Measurements from ENCODE around the gene KCNK17. TPM values are rescaled to one million over a fixed set of nuclear protein-coding genes. Genes with fewer than 3 reads are reported as not detected.

The KCNK17 gene
- total RNA-seq, 1 experiment from 2014 or later: not detected

GRCh38 chr6:39249278-39249677, 64.9 kb downstream of the KCNK17 start (continued):
- TF ChIP-seq CTCF (IDR thresholded peaks at IDR 0.05 in 2 of 3, conservative IDR thresholded peaks at IDR 0.05 in 1 of 3; ENCODE audit: borderline replicate concordance in 1 of 3, insufficient read depth in 1 of 3, low read depth in 2 of 3, low read length in 2 of 3): no peak
- TF ChIP-seq TCF7L2 (IDR thresholded peaks at IDR 0.05; ENCODE audit: borderline replicate concordance, extremely low read depth, insufficient read depth, insufficient read length): no peak
- TF ChIP-seq CEBPB (IDR thresholded peaks at IDR 0.05; ENCODE audit: low read depth): no peak
- no peak for TF ChIP-seq SIN3A (IDR thresholded peaks at IDR 0.05; ENCODE audit: low read depth)
- no peak for TF ChIP-seq ZBTB33 (IDR thresholded peaks at IDR 0.05; ENCODE audit: extremely low read depth, insufficient replicate concordance, low read length)

Other genes with a start within 250 kb of the KCNK17 start
- 10.1 TPM for gene SAYSD1, start 199.2 kb downstream of the KCNK17 start, total RNA-seq (2021; ENCODE audit: unreplicated experiment)
- gene KCNK5, start 84.9 kb downstream of the KCNK17 start, total RNA-seq (2021; ENCODE audit: unreplicated experiment): 9.5 TPM
- not detected for gene KCNK16, start 8.3 kb upstream of the KCNK17 start, total RNA-seq (2021; ENCODE audit: unreplicated experiment)